H9 (cell line): Measurements from ENCODE around the gene MXRA7. TPM values are rescaled to one million over a fixed set of nuclear protein-coding genes. Genes with fewer than 3 reads are reported as not detected.

Experiments
- DNase-seq: peaks from one replicate; pipeline ENCODE4 v3.0.0-alpha.2; 2017
- H2AFZ ChIP-seq: one replicate; pipeline ENCODE4 v1.6.1; 2013; ENCODE audit warnings: mild to moderate bottlenecking, low read length, control low read depth, moderate library complexity
- H2AK5ac ChIP-seq: 2 replicates; pipeline ENCODE4 v1.6.1; 2013; ENCODE audit warnings: low read length, control low read depth, mixed read lengths; ENCODE audit not compliant: insufficient read length
- H2BK120ac ChIP-seq: one replicate; pipeline ENCODE4 v1.6.1; 2013; ENCODE audit warnings: low read depth, mild to moderate bottlenecking, low read length, control low read depth, inconsistent platforms; ENCODE audit not compliant: poor library complexity, severe bottlenecking
- H2BK12ac ChIP-seq: 2 replicates; pipeline ENCODE4 v1.6.1; 2013; ENCODE audit warnings: low read length, control low read depth, mixed read lengths, low read depth; ENCODE audit not compliant: insufficient read length
- H2BK15ac ChIP-seq: 2 replicates; pipeline ENCODE4 v1.6.1; 2013; ENCODE audit warnings: low read depth, low read length, control low read depth
- H2BK20ac ChIP-seq: one replicate; pipeline ENCODE4 v1.6.1; 2013; ENCODE audit warnings: low read depth, mild to moderate bottlenecking, low read length, control low read depth, inconsistent platforms; ENCODE audit not compliant: poor library complexity, severe bottlenecking
- H2BK5ac ChIP-seq: 2 replicates; pipeline ENCODE4 v1.6.1; 2013; ENCODE audit warnings: low read length, control low read depth, mixed read lengths; ENCODE audit not compliant: insufficient read length
- H3K14ac ChIP-seq: 2 replicates; pipeline ENCODE4 v1.6.1; 2013; ENCODE audit warnings: low read length, control low read depth; ENCODE audit not compliant: insufficient read depth
- H3K18ac ChIP-seq: 2 replicates; pipeline ENCODE4 v1.6.1; 2013; ENCODE audit warnings: low read depth, mild to moderate bottlenecking, mixed read lengths, low read length, control low read depth; ENCODE audit not compliant: insufficient read length
- H3K23ac ChIP-seq: 2 replicates; pipeline ENCODE4 v1.6.1; 2013; ENCODE audit warnings: low read length, control low read depth, mixed read lengths, low read depth; ENCODE audit not compliant: insufficient read length
- H3K23me2 ChIP-seq: 2 replicates; pipeline ENCODE4 v1.6.1; 2013; ENCODE audit warnings: low read depth, mild to moderate bottlenecking, mixed read lengths, low read length, control low read depth; ENCODE audit not compliant: insufficient read length, poor library complexity, severe bottlenecking
- H3K27ac ChIP-seq: 2 replicates; pipeline ENCODE4 v1.5.1; 2013; ENCODE audit warnings: low read length, control low read depth, mixed read lengths, low read depth; ENCODE audit not compliant: insufficient read length
- H3K27me3 ChIP-seq: 2 replicates; pipeline ENCODE4 v1.6.1; 2013; ENCODE audit warnings: low read length, control low read depth, inconsistent platforms; ENCODE audit not compliant: insufficient read depth
- H3K4ac ChIP-seq: 2 replicates; pipeline ENCODE4 v1.6.1; 2013; ENCODE audit warnings: low read depth, mild to moderate bottlenecking, control low read depth, inconsistent platforms, low read length, moderate library complexity
- H3K4me1 ChIP-seq: 2 replicates; pipeline ENCODE4 v1.6.1; 2013; ENCODE audit warnings: low read length, control low read depth, inconsistent platforms; ENCODE audit not compliant: insufficient read depth
- H3K4me2 ChIP-seq: 2 replicates; pipeline ENCODE4 v1.6.1; 2013; ENCODE audit warnings: low read length, control low read depth, mixed read lengths; ENCODE audit not compliant: insufficient read length, insufficient read depth
- H3K56ac ChIP-seq: 2 replicates; pipeline ENCODE4 v1.6.1; 2013; ENCODE audit warnings: low read depth, mild to moderate bottlenecking, mixed read lengths, low read length, control low read depth; ENCODE audit not compliant: insufficient read length
- H3K79me1 ChIP-seq: 2 replicates; pipeline ENCODE4 v1.6.1; 2013; ENCODE audit warnings: low read depth, mild to moderate bottlenecking, moderate library complexity, low read length, control low read depth, inconsistent platforms; ENCODE audit not compliant: insufficient read depth, poor library complexity, severe bottlenecking
- H3K79me2 ChIP-seq: 2 replicates; pipeline ENCODE4 v1.6.1; 2013; ENCODE audit warnings: low read length, control low read depth, inconsistent platforms; ENCODE audit not compliant: insufficient read depth
- H3K9ac ChIP-seq: 2 replicates; pipeline ENCODE4 v1.6.1; 2013; ENCODE audit warnings: low read length, control low read depth, mixed read lengths; ENCODE audit not compliant: insufficient read length; ENCODE audit errors: extremely low read depth
- H3K9me3 ChIP-seq: one replicate; pipeline ENCODE4 v1.6.1; 2013; ENCODE audit warnings: low read depth, low read length, inconsistent platforms; ENCODE audit not compliant: control insufficient read depth
- H3T11ph ChIP-seq: one replicate; pipeline ENCODE4 v1.6.1; 2013; ENCODE audit warnings: mild to moderate bottlenecking, low read length, control low read depth, inconsistent platforms
- H4K20me1 ChIP-seq: one replicate; pipeline ENCODE4 v1.6.1; 2013; ENCODE audit not compliant: control insufficient read depth, insufficient read length, insufficient read depth
- H4K5ac ChIP-seq: 2 replicates; pipeline ENCODE4 v1.6.1; 2013; ENCODE audit warnings: low read depth, mild to moderate bottlenecking, mixed read lengths, low read length, control low read depth; ENCODE audit not compliant: insufficient read length
- H4K8ac ChIP-seq: replicated peaks from 2 replicates; pipeline ENCODE4 v1.6.1; 2013; ENCODE audit warnings: low read length, control low read depth, mixed read lengths, low read depth; ENCODE audit not compliant: insufficient read length
- H4K91ac ChIP-seq: 2 replicates; pipeline ENCODE4 v1.6.1; 2013; ENCODE audit warnings: low read depth, mild to moderate bottlenecking, moderate library complexity, mixed read lengths, low read length, control low read depth; ENCODE audit not compliant: insufficient read length
- H3K27ac Mint-ChIP-seq, 3 experiments: 2 replicates in 2 of 3; 3 replicates in 1 of 3; pipeline ENCODE4 v1.8.0; 2020 to 2021; ENCODE audit warnings: mixed read lengths in 3 of 3, mild to moderate bottlenecking in 1 of 3, moderate library complexity in 1 of 3
- H3K27me3 Mint-ChIP-seq: 2 replicates; pipeline ENCODE4 v1.8.0; 2021; ENCODE audit warnings: low read depth, mild to moderate bottlenecking, moderate library complexity, mixed read lengths
- H3K36me3 Mint-ChIP-seq, 3 experiments: 2 replicates in 2 of 3; 3 replicates in 1 of 3; pipeline ENCODE4 v1.8.0; 2020 to 2021; ENCODE audit warnings: low read depth in 3 of 3, mixed read lengths in 3 of 3; ENCODE audit not compliant: insufficient read depth in 1 of 3
- H3K4me1 Mint-ChIP-seq, 2 experiments: 2 replicates each; pipeline ENCODE4 v1.8.0; 2020; ENCODE audit warnings: mixed read lengths in 2 of 2
- H3K4me3 Mint-ChIP-seq, 2 experiments: 2 replicates in 1 of 2; 3 replicates in 1 of 2; pipeline ENCODE4 v1.8.0; 2020 to 2021; ENCODE audit warnings: mild to moderate bottlenecking in 2 of 2, mixed read lengths in 2 of 2, moderate library complexity in 1 of 2
- H3K9me3 Mint-ChIP-seq, 2 experiments: 2 replicates in 1 of 2; 3 replicates in 1 of 2; pipeline ENCODE4 v1.8.0; 2020; ENCODE audit warnings: mild to moderate bottlenecking in 2 of 2, mixed read lengths in 2 of 2, moderate library complexity in 1 of 2
- WGBS: extraction: QIAGEN DNeasy Blood & Tissue Kit; methylation state at CpG from one replicate; pipeline ENCODE4 v1.1.7; 2013; ENCODE audit warnings: missing lambda C conversion rate, low lambda C conversion rate, mixed read lengths; ENCODE audit not compliant: insufficient read length; ENCODE audit errors: extremely low coverage; 5-methylcytosine and 5-hydroxymethylcytosine counted together
- total RNA-seq: library from RNA; stranded (reverse); gene quantifications from 2 replicates; pipeline ENCODE4 v1.2.1, GENCODE V29; 2021
- TF ChIP-seq, protein P1 (sequence below): fragments of 200-600 bp; sonication (generic); conservative IDR thresholded peaks from 3 replicates; pipeline ENCODE4 v1.8.0; 2021; ENCODE audit warnings: antibody characterized with exemption, mild to moderate bottlenecking

Gene MXRA7
- total RNA-seq, 1 experiment from 2014 or later = 28.2 TPM

DNA sequence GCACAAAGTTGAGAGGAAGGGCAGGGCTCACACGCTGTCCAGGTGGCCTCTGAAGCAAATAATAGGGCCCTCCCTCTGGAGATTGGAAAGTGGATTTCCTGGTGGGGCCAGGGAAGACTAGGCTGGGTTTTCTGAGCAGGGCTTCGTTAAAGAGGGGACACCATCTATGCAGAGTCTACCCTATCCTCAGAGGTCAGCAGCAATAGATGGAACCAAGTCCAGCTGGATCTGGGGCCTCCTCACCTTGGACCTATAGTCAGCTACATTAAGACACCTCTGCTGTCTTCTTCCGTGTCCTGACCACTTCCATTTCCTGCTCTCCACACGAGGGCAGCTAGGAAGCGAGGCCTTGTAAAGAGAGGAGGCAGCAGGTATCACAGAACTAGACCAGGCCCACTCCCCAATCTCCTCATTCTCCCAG is 52.5 kb downstream of the MXRA7 start:
- no peaks in the 10 kb centered on the region for H4K20me1 ChIP-seq
- WGBS = no CpG with 5 or more reads among the region's 5 CpGs
- H3K9me3 ChIP-seq = no peaks in the 10 kb centered on the region
- H2BK120ac ChIP-seq = no peak overlapping the region
- H2AK5ac ChIP-seq = no peak overlapping the region
- H3K4me1 ChIP-seq = no peaks in the 10 kb centered on the region
- Mint-ChIP-seq H3K27ac (peak overlapping the region in 1 of 3 experiments; percentile 63; a peak in 1 of 7 replicates), H3K27me3 (no peaks in the 10 kb centered on the region; the same call in 1 of the 2 replicates), H3K36me3 (no peaks in the 10 kb centered on the region), H3K4me3 (peak overlapping the region in 1 of 2 experiments; percentile 20; a peak in 1 of 5 replicates), H3K4me1 (peaks cover 9% of the 10 kb centered on the region in 2 experiments), H3K9me3 (no peaks in the 10 kb centered on the region)
- H3K23me2 ChIP-seq = no peaks in the 10 kb centered on the region
- no peak overlapping the region for H2BK5ac ChIP-seq
- no peak overlapping the region for H2BK15ac ChIP-seq
- no peak overlapping the region for H3K18ac ChIP-seq
- no peak for DNase-seq
- H4K91ac ChIP-seq = no peak overlapping the region
- H3K79me2 ChIP-seq = no peaks in the 10 kb centered on the region
- no peak overlapping the region for H3K23ac ChIP-seq
- H4K5ac ChIP-seq = no peak overlapping the region
- no peak overlapping the region for H3K14ac ChIP-seq
- no peak overlapping the region for H3K4ac ChIP-seq
- no peak overlapping the region for H2AFZ ChIP-seq
- no peak overlapping the region for H3K4me2 ChIP-seq
- H3T11ph ChIP-seq = no peak overlapping the region
- no peak overlapping the region for H2BK20ac ChIP-seq
- TF ChIP-seq, protein P1, sequence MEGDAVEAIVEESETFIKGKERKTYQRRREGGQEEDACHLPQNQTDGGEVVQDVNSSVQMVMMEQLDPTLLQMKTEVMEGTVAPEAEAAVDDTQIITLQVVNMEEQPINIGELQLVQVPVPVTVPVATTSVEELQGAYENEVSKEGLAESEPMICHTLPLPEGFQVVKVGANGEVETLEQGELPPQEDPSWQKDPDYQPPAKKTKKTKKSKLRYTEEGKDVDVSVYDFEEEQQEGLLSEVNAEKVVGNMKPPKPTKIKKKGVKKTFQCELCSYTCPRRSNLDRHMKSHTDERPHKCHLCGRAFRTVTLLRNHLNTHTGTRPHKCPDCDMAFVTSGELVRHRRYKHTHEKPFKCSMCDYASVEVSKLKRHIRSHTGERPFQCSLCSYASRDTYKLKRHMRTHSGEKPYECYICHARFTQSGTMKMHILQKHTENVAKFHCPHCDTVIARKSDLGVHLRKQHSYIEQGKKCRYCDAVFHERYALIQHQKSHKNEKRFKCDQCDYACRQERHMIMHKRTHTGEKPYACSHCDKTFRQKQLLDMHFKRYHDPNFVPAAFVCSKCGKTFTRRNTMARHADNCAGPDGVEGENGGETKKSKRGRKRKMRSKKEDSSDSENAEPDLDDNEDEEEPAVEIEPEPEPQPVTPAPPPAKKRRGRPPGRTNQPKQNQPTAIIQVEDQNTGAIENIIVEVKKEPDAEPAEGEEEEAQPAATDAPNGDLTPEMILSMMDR = no peak
- H4K8ac ChIP-seq = no peak overlapping the region
- H2BK12ac ChIP-seq = no peak overlapping the region
- no peaks in the 10 kb centered on the region for H3K79me1 ChIP-seq
- no peak overlapping the region for H3K56ac ChIP-seq
- H3K9ac ChIP-seq = no peak overlapping the region
- H3K27me3 ChIP-seq = no peaks in the 10 kb centered on the region
- H3K27ac ChIP-seq = no peak overlapping the region
